Right lobe of liver (tissue), 6 donors: ENCODE results near the gene RPEL1. TPM values are rescaled to one million over a fixed set of nuclear protein-coding genes. Genes with fewer than 3 reads are reported as not detected.

Experiments used
- ATAC-seq, 4 donors: fragments of 200-7000 bp; cut with Tn5 transposase; one replicate each; pipeline ENCODE4 v1.9.1; 2020; ENCODE audit warnings: mild to moderate bottlenecking in 4 of 4, moderate library complexity in 4 of 4
- DNase-seq, 3 donors: peaks; one replicate each; pipeline ENCODE4 v3.0.0-alpha.2; 2020
- H3K27ac ChIP-seq, 3 donors: fragments of 200-600 bp; one replicate each; pipeline ENCODE4 v1.8.0; 2022
- H3K27me3 ChIP-seq, 2 donors: fragments of 200-600 bp; one replicate each; pipeline ENCODE4 v1.8.0; 2022
- H3K36me3 ChIP-seq, 4 donors: fragments of 200-600 bp; sonication (generic) in 1 of 4; one replicate each; pipeline versions ENCODE4 v1.5.1 to v1.8.0; 2017 to 2022; ENCODE audit warnings: control low read depth in 1 of 4
- H3K4me1 ChIP-seq, 4 donors: fragments of 200-600 bp; sonication (generic) in 1 of 4; one replicate each; pipeline versions ENCODE4 v1.5.1 to v1.8.0; 2017 to 2022; ENCODE audit warnings: control low read depth in 1 of 4
- H3K4me3 ChIP-seq, 3 donors: fragments of 200-600 bp; one replicate each; pipeline ENCODE4 v1.8.0; 2022
- H3K9me3 ChIP-seq, 4 donors: fragments of 200-600 bp; sonication (generic) in 1 of 4; one replicate each; pipeline versions ENCODE4 v1.5.1 to v1.8.0; 2017 to 2022; ENCODE audit warnings: control low read depth in 1 of 4
- CTCF ChIP-seq, 4 donors: fragments of 200-600 bp in 3 of 4; fragments of 450-650 bp in 1 of 4; IDR thresholded peaks; one replicate each; pipeline versions ENCODE4 v1.5.1 to v1.8.0; 2016 to 2022; ENCODE audit warnings: antibody characterized with exemption in 4 of 4, mild to moderate bottlenecking in 2 of 4
- POLR2A ChIP-seq: fragments of 450-650 bp; IDR thresholded peaks from one replicate; pipeline ENCODE4 v1.6.1; 2017; ENCODE audit warnings: antibody characterized with exemption, mild to moderate bottlenecking
- WGBS: methylation state at CpG from one replicate; pipeline ENCODE4 v1.1.6; 2018; ENCODE audit warnings: low coverage, low lambda C conversion rate; ENCODE audit not compliant: insufficient coverage; ENCODE audit errors: missing lambda C conversion rate; 5-methylcytosine and 5-hydroxymethylcytosine counted together
- intact Hi-C, 2 donors: fragments of 100-400 bp; cut with DNase I; formaldehyde crosslinking; loops; one replicate each; pipeline versions ENCODE4 v1.11.2 to v1.14.1; 2022
- total RNA-seq, 6 experiments: library from RNA; depleted of rRNA in 2 of 6; stranded (reverse); fragments of >200 nt in 2 of 6; fragmentation: NEBNext Ultra II Directional in 3 of 6; extraction: Animal tissue kit (Norgen Biotek cat#: 25700) in 3 of 6; gene quantifications; one replicate each; pipeline versions ENCODE4 v1.1.0 to v1.2.4, GENCODE V29; 2016 to 2023
- donor health status: DM: no; HTN: yes; CAD: no.
- donor health status: DM: no; HTN: no; CAD: no.
- donor health status: DM: no; HTN: no; CAD: no.
- donor health status: DM: no; HTN: yes; CAD: no.
- donor health status: DM: no; HTN: yes; CAD: no.

Gene RPEL1
- total RNA-seq, 6 experiments from 2014 or later, result not detected

GRCh38 chr10:103232772-103233488 lies 12.8 kb upstream of the RPEL1 start:
- TF ChIP-seq CTCF (IDR thresholded peaks at IDR 0.05), result no peak
- TF ChIP-seq POLR2A, result no peak
- no peaks in the 10 kb centered on the region for H3K4me1 ChIP-seq
- H3K27me3 ChIP-seq, result no peaks in the 10 kb centered on the region
- 75% methylated on average over 7 of the region's 7 CpGs for WGBS
- intact Hi-C loops, result no loop called here
- ATAC-seq (no peak), DNase-seq (no peak)
- H3K36me3 ChIP-seq, result no peaks in the 10 kb centered on the region
- no peaks in the 10 kb centered on the region for H3K9me3 ChIP-seq
- H3K27ac ChIP-seq, result no peak overlapping the region
- H3K4me3 ChIP-seq, result no peak overlapping the region

GRCh38 chr10:103235775-103236174 lies 9.9 kb upstream of the RPEL1 start:
- no peak for ATAC-seq
- 79% methylated on average over 2 of the region's 2 CpGs for WGBS
- DNase-seq, result no peak
- no peaks in the 10 kb centered on the region for H3K9me3 ChIP-seq
- intact Hi-C loops, result no loop called here
- H3K27ac ChIP-seq, result no peak overlapping the region
- TF ChIP-seq CTCF (IDR thresholded peaks at IDR 0.05) (no peak), POLR2A (no peak)
- no peaks in the 10 kb centered on the region for H3K36me3 ChIP-seq
- no peaks in the 10 kb centered on the region for H3K4me1 ChIP-seq
- H3K27me3 ChIP-seq, result no peaks in the 10 kb centered on the region
- no peak overlapping the region for H3K4me3 ChIP-seq

GRCh38 chr10:103238506-103239252 lies 7.0 kb upstream of the RPEL1 start:
- Histone ChIP-seq H3K4me3 (no peak overlapping the region), H3K27me3 (no peaks in the 10 kb centered on the region), H3K27ac (no peak overlapping the region), H3K36me3 (no peaks in the 10 kb centered on the region), H3K4me1 (peaks cover 0 to 4% (median 0%) of the 10 kb centered on the region in 4 donors), H3K9me3 (no peaks in the 10 kb centered on the region)
- 65% methylated on average over 11 of the region's 11 CpGs for WGBS
- no peak for DNase-seq
- ATAC-seq, result peak; percentile 45 to 67 (median 56)
- intact Hi-C loops, result no loop called here
- TF ChIP-seq CTCF (IDR thresholded peaks at IDR 0.05) (peak in 3 of 4 donors; percentile 4 to 16 (median 9)), POLR2A (no peak)

- H3K9me3 ChIP-seq, result no peaks in the 10 kb centered on the region
- DNase-seq (peak in 1 of 3 donors; percentile 24), ATAC-seq (peak; percentile 45 to 57 (median 50))
- WGBS, result 33% methylated on average over 6 of the region's 7 CpGs
- intact Hi-C loops, result loop anchor here in 1 of 2 donors (10.0 kb wide), 2 partner anchors 167 to 327 kb away; partner anchors contain the start of gene CNNM2
- no peak overlapping the region for H3K27ac ChIP-seq
- no peak for TF ChIP-seq POLR2A
- no peak for TF ChIP-seq CTCF (IDR thresholded peaks at IDR 0.05)
- H3K36me3 ChIP-seq, result no peaks in the 10 kb centered on the region
- H3K4me1 ChIP-seq, result peaks cover 0 to 4% (median 0%) of the 10 kb centered on the region in 4 donors
- no peak overlapping the region for H3K4me3 ChIP-seq
- H3K27me3 ChIP-seq, result no peaks in the 10 kb centered on the region
Measured at GRCh38 chr10:103241262-103242011, 4.2 kb upstream of the RPEL1 start.
